WTC11 (cell line): ENCODE measurements around the gene NQO1. TPM values are rescaled to one million over a fixed set of nuclear protein-coding genes. Genes with fewer than 3 reads are reported as not detected.

ENCODE experiments used
- ATAC-seq: fragments of 200-7000 bp; cut with Tn5 transposase; 2 replicates; pipeline ENCODE4 v1.10.0; 2021; ENCODE audit warnings: mild to moderate bottlenecking, moderate library complexity
- CTCF ChIA-PET: fragments of 300-600 bp; sonication (Branson Sonifier 250); formaldehyde crosslinking; loops from one replicate; lab custom pipeline; 2021; ENCODE audit warnings: antibody characterized with exemption; lab: Charles Lee
- POLR2A ChIA-PET: fragments of 350-600 bp; sonication (Branson Sonifier 250); formaldehyde crosslinking; loops from one replicate; lab custom pipeline; 2021; ENCODE audit warnings: antibody characterized with exemption; lab: Charles Lee
- DNase-seq: peaks from one replicate; pipeline ENCODE4 v3.0.0; 2021; ENCODE audit warnings: low spot score
- H3K27ac Mint-ChIP-seq: 2 replicates; pipeline ENCODE4 v1.8.0; 2021; ENCODE audit warnings: mixed read lengths
- H3K27me3 Mint-ChIP-seq: 2 replicates; pipeline ENCODE4 v1.8.0; 2021; ENCODE audit warnings: low read depth, mild to moderate bottlenecking, moderate library complexity, mixed read lengths
- H3K36me3 Mint-ChIP-seq: 2 replicates; pipeline ENCODE4 v1.8.0; 2021; ENCODE audit warnings: mixed read lengths
- H3K4me1 Mint-ChIP-seq: 2 replicates; pipeline ENCODE4 v1.8.0; 2022; ENCODE audit warnings: mixed read lengths
- H3K4me3 Mint-ChIP-seq: 2 replicates; pipeline ENCODE4 v1.8.0; 2021; ENCODE audit warnings: mild to moderate bottlenecking, moderate library complexity, mixed read lengths
- H3K9me3 Mint-ChIP-seq: 2 replicates; pipeline ENCODE4 v1.8.0; 2021; ENCODE audit warnings: mixed read lengths
- AR ChIP-seq: fragments of 250-450 bp; sonication (Bioruptor Pico); IDR thresholded peaks from 2 replicates; pipeline ENCODE4 v1.9.0; 2021; ENCODE audit warnings: mild to moderate bottlenecking
- ATF2 ChIP-seq: sonication (generic); formaldehyde crosslinking; IDR thresholded peaks from 2 replicates; pipeline ENCODE4 v1.8.1; 2022; ENCODE audit warnings: low read depth, missing genetic modification reagents, borderline replicate concordance
- CREM ChIP-seq: sonication (generic); formaldehyde crosslinking; IDR thresholded peaks from 2 replicates; pipeline ENCODE4 v1.8.1; 2022; ENCODE audit warnings: mild to moderate bottlenecking, missing genetic modification reagents, moderate library complexity
- EMX1 ChIP-seq: fragments of 250-450 bp; sonication (Bioruptor Pico); IDR thresholded peaks from 2 replicates; pipeline ENCODE4 v1.8.0; 2021; ENCODE audit warnings: mild to moderate bottlenecking
- HMGA2 ChIP-seq: fragments of 250-450 bp; sonication (Bioruptor Pico); IDR thresholded peaks from 2 replicates; pipeline ENCODE4 v1.4.0; 2021; ENCODE audit warnings: mild to moderate bottlenecking, moderate library complexity
- JAZF1 ChIP-seq: fragments of 250-450 bp; sonication (Bioruptor Pico); IDR thresholded peaks from 2 replicates; pipeline ENCODE4 v1.9.0; 2021; ENCODE audit warnings: moderate library complexity, mild to moderate bottlenecking, inconsistent platforms
- MLX ChIP-seq: sonication (generic); formaldehyde crosslinking; IDR thresholded peaks from 2 replicates; pipeline ENCODE4 v1.8.1; 2023; ENCODE audit warnings: mild to moderate bottlenecking, missing genetic modification reagents, moderate library complexity
- MYBL2 ChIP-seq: sonication (generic); formaldehyde crosslinking; IDR thresholded peaks from 2 replicates; pipeline ENCODE4 v1.8.1; 2023; ENCODE audit warnings: mild to moderate bottlenecking, moderate library complexity, missing genetic modification reagents
- NR2C2 ChIP-seq: sonication (generic); formaldehyde crosslinking; IDR thresholded peaks from 2 replicates; pipeline ENCODE4 v1.8.0; 2022; ENCODE audit warnings: mild to moderate bottlenecking, missing genetic modification reagents
- PRDM15 ChIP-seq: sonication (generic); formaldehyde crosslinking; IDR thresholded peaks from 2 replicates; pipeline ENCODE4 v1.8.0; 2022; ENCODE audit warnings: missing genetic modification reagents
- RORB ChIP-seq: fragments of 250-450 bp; sonication (Bioruptor Pico); IDR thresholded peaks from 2 replicates; pipeline ENCODE4 v1.9.0; 2021; ENCODE audit warnings: mild to moderate bottlenecking
- SOX15 ChIP-seq: fragments of 250-450 bp; sonication (Bioruptor Pico); IDR thresholded peaks from 2 replicates; pipeline ENCODE4 v1.9.0; 2021; ENCODE audit warnings: mild to moderate bottlenecking
- TCF7 ChIP-seq: sonication (generic); formaldehyde crosslinking; IDR thresholded peaks from 2 replicates; pipeline ENCODE4 v1.8.0; 2022; ENCODE audit warnings: mild to moderate bottlenecking, low read depth, missing genetic modification reagents, moderate library complexity
- TEAD1 ChIP-seq: sonication (generic); formaldehyde crosslinking; IDR thresholded peaks from 2 replicates; pipeline ENCODE4 v1.8.0; 2022; ENCODE audit warnings: mild to moderate bottlenecking, missing genetic modification reagents
- ZBTB21 ChIP-seq: sonication (generic); formaldehyde crosslinking; IDR thresholded peaks from 2 replicates; pipeline ENCODE4 v1.8.1; 2023; ENCODE audit warnings: mild to moderate bottlenecking, missing genetic modification reagents, borderline replicate concordance
- ZBTB43 ChIP-seq: sonication (generic); formaldehyde crosslinking; IDR thresholded peaks from 2 replicates; pipeline ENCODE4 v1.8.1; 2023; ENCODE audit warnings: mild to moderate bottlenecking, missing genetic modification reagents
- ZNF121 ChIP-seq: sonication (generic); formaldehyde crosslinking; IDR thresholded peaks from 2 replicates; pipeline ENCODE4 v1.8.0; 2023; ENCODE audit warnings: missing genetic modification reagents
- ZNF219 ChIP-seq: sonication (generic); formaldehyde crosslinking; IDR thresholded peaks from 2 replicates; pipeline ENCODE4 v1.8.0; 2023; ENCODE audit warnings: missing genetic modification reagents, mild to moderate bottlenecking, borderline replicate concordance
- ZNF263 ChIP-seq: sonication (generic); formaldehyde crosslinking; IDR thresholded peaks from 2 replicates; pipeline ENCODE4 v1.8.1; 2022; ENCODE audit warnings: low read depth, mild to moderate bottlenecking, moderate library complexity, missing genetic modification reagents
- total RNA-seq: library from RNA; stranded (reverse); gene quantifications from 3 replicates; pipeline ENCODE4 v1.2.3, GENCODE V29; 2021
- TF ChIP-seq, protein P1 (sequence below): sonication (generic); formaldehyde crosslinking; IDR thresholded peaks from 2 replicates; pipeline ENCODE4 v1.8.0; 2022; ENCODE audit warnings: mild to moderate bottlenecking, missing genetic modification reagents
- TF ChIP-seq, protein P2 (sequence below): sonication (generic); formaldehyde crosslinking; IDR thresholded peaks from 2 replicates; pipeline ENCODE4 v1.8.0; 2022; ENCODE audit warnings: mild to moderate bottlenecking, missing genetic modification reagents
- TF ChIP-seq, protein P3 (sequence below): sonication (generic); formaldehyde crosslinking; IDR thresholded peaks from 2 replicates; pipeline ENCODE4 v1.8.0; 2022; ENCODE audit warnings: mild to moderate bottlenecking, missing genetic modification reagents

NQO1 gene
- total RNA-seq, 1 experiment from 2014 or later, result 38.9 TPM

- Mint-ChIP-seq H3K9me3 (no peaks in the 10 kb centered on the region), H3K4me3 (no peak overlapping the region), H3K4me1 (peaks cover 17% of the 10 kb centered on the region), H3K27me3 (no peaks in the 10 kb centered on the region), H3K36me3 (no peaks in the 10 kb centered on the region), H3K27ac (peak overlapping the region; percentile 15; the same call in 1 of the 2 replicates)
- CTCF ChIA-PET, result interaction anchor here (0.6 to 1.6 kb wide), 4 partner anchors 12 to 142 kb away, joined by 3 to 6 read pairs (median 4); partner anchors contain the start of gene NOB1
- POLR2A ChIA-PET, result interaction anchor here (0.6 kb wide), 1 partner anchor 392 kb away, joined by 3 read pairs; no protein-coding TSS in a partner anchor
- DNase-seq (no peak), ATAC-seq (no peak)
- no peak for TF ChIP-seq HMGA2 (CRISPR knock-in tag)
- no peak for TF ChIP-seq RORB (CRISPR knock-in tag)
- TF ChIP-seq ZBTB21 (CRISPR knock-in tag), result no peak
- no peak for TF ChIP-seq ZNF219 (CRISPR knock-in tag)
- TF ChIP-seq, protein P1, sequence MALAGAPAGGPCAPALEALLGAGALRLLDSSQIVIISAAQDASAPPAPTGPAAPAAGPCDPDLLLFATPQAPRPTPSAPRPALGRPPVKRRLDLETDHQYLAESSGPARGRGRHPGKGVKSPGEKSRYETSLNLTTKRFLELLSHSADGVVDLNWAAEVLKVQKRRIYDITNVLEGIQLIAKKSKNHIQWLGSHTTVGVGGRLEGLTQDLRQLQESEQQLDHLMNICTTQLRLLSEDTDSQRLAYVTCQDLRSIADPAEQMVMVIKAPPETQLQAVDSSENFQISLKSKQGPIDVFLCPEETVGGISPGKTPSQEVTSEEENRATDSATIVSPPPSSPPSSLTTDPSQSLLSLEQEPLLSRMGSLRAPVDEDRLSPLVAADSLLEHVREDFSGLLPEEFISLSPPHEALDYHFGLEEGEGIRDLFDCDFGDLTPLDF, result no peak
- no peak for TF ChIP-seq ZNF263 (CRISPR knock-in tag)
- no peak for TF ChIP-seq ATF2
- no peak for TF ChIP-seq JAZF1 (CRISPR knock-in tag)
- no peak for TF ChIP-seq TCF7 (CRISPR knock-in tag)
- no peak for TF ChIP-seq ZNF121
- no peak for TF ChIP-seq MLX (CRISPR knock-in tag)
- TF ChIP-seq, protein P2, sequence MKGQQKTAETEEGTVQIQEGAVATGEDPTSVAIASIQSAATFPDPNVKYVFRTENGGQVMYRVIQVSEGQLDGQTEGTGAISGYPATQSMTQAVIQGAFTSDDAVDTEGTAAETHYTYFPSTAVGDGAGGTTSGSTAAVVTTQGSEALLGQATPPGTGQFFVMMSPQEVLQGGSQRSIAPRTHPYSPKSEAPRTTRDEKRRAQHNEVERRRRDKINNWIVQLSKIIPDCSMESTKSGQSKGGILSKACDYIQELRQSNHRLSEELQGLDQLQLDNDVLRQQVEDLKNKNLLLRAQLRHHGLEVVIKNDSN, result no peak
- TF ChIP-seq MYBL2 (CRISPR knock-in tag), result no peak
- no peak for TF ChIP-seq EMX1 (CRISPR knock-in tag)
- TF ChIP-seq, protein P3, sequence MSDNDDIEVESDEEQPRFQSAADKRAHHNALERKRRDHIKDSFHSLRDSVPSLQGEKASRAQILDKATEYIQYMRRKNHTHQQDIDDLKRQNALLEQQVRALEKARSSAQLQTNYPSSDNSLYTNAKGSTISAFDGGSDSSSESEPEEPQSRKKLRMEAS (CRISPR knock-in tag), result no peak
- TF ChIP-seq AR (CRISPR knock-in tag), result no peak
These were observed 4.9 kb downstream of the NQO1 start for GRCh38 chr16:69721441-69721957.

DNA sequence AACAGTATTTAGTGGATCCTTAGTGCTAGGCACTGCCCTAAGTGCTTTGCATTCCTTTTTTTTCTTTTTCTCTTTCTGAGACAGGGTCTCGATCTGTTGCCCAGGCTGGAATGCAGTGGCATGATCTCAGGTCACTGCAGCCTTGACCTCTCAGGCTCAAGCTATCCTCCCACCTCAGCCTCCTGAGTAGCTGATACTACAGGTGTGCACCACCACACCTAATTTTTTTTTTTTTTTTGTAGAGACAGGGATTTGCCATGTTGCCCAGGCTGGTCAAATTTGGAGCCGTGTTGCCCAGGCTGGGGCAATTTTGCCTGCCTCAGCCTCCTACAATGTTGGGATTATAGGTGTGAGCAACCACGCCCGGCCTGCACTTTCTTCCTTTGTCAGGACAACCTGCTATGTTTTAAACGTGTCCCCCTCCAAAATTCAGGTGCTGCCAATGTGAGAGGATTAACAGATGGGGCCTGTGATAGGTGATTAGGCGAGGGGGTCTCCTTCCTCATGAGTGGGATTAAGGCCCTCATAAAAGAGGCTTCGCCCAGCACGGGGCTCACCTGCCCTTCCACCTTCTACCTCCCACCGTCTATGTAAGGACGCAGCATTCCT, 5.4 kb downstream of the NQO1 start:
- Mint-ChIP-seq H3K36me3 (no peaks in the 10 kb centered on the region), H3K4me3 (no peak overlapping the region), H3K27ac (peak overlapping the region; percentile 15; the same call in 1 of the 2 replicates), H3K27me3 (no peaks in the 10 kb centered on the region), H3K9me3 (no peaks in the 10 kb centered on the region), H3K4me1 (peaks cover 13% of the 10 kb centered on the region)
- CTCF ChIA-PET, result interaction anchor here (0.6 to 1.6 kb wide), 3 partner anchors 34 to 143 kb away, joined by 3 to 5 read pairs (median 3); partner anchors contain the start of gene NOB1
- POLR2A ChIA-PET, result no interaction called here
- DNase-seq (no peak), ATAC-seq (no peak)
- TF ChIP-seq NR2C2 (CRISPR knock-in tag) (no peak), CREM (CRISPR knock-in tag) (no peak), TCF7 (CRISPR knock-in tag) (no peak), SOX15 (CRISPR knock-in tag) (no peak), TEAD1 (CRISPR knock-in tag) (no peak), MYBL2 (CRISPR knock-in tag) (no peak), ZBTB43 (CRISPR knock-in tag) (no peak), PRDM15 (CRISPR knock-in tag) (no peak)
- TF ChIP-seq, protein P2, result no peak
